ENCODE data around the gene CDK14. TPM values are rescaled to one million over a fixed set of nuclear protein-coding genes. Genes with fewer than 3 reads are reported as not detected.
A peak's percentile ranks its signal among the peaks of the same experiment; 100 is the strongest.

Gene CDK14
- total and polyA plus RNA-seq, 2 donors (not counting 1 experiment from before 2014, with no cell fraction given): 23.6 to 41.1 TPM

DNA sequence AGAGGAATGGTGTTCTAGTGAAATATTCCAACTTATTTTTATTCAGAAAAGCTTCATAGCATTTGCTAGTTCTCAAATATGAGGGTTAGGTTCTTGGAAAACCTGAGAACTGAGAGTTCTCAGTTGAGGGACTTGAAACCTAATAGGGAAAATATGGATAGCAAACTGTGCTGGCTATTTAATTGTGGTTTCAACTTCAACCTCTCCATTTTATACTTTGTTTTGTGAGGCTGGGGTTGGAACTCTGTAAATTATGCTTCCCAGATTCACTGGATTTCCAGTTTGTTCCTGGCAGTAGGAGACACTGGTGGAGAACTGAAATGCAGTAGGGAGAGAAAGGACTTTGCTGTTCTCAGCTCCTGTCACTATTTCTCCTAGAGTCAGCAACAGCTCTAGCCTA is 52.7 kb downstream of the CDK14 start:
- no peak overlapping the region for H3K4me3 ChIP-seq (replicated peaks in 1 of 4; ENCODE audit: control extremely low read depth in 1 of 4, insufficient read depth in 1 of 4, low read depth in 3 of 4, low read length in 4 of 4)
- no peak overlapping the region for H2AFZ ChIP-seq (ENCODE audit: low read length)
- H3K4me2 ChIP-seq (ENCODE audit: extremely low read depth, insufficient read depth, low read length): no peak overlapping the region
- no peaks in the 10 kb centered on the region for H3K36me3 ChIP-seq (ENCODE audit: control insufficient read depth, insufficient read depth, low read length)
- no peaks in the 10 kb centered on the region for H4K20me1 ChIP-seq (ENCODE audit: control insufficient read depth, extremely low read depth, insufficient read depth, low read length)
- peaks cover 27% of the 10 kb centered on the region for H3K79me2 ChIP-seq (ENCODE audit: control insufficient read depth, insufficient read depth, low read length)
- H3K9me3 ChIP-seq (ENCODE audit: control insufficient read depth, insufficient read depth, low read depth, low read length): no peaks in the 10 kb centered on the region
- TF ChIP-seq, protein P1, sequence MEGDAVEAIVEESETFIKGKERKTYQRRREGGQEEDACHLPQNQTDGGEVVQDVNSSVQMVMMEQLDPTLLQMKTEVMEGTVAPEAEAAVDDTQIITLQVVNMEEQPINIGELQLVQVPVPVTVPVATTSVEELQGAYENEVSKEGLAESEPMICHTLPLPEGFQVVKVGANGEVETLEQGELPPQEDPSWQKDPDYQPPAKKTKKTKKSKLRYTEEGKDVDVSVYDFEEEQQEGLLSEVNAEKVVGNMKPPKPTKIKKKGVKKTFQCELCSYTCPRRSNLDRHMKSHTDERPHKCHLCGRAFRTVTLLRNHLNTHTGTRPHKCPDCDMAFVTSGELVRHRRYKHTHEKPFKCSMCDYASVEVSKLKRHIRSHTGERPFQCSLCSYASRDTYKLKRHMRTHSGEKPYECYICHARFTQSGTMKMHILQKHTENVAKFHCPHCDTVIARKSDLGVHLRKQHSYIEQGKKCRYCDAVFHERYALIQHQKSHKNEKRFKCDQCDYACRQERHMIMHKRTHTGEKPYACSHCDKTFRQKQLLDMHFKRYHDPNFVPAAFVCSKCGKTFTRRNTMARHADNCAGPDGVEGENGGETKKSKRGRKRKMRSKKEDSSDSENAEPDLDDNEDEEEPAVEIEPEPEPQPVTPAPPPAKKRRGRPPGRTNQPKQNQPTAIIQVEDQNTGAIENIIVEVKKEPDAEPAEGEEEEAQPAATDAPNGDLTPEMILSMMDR (conservative IDR thresholded peaks at IDR 0.05 in 1 of 2, IDR thresholded peaks at IDR 0.05 in 1 of 2; ENCODE audit: low read depth in 1 of 2, low read length in 2 of 2): no peak
- no peak for TF ChIP-seq EZH2 (IDR thresholded peaks at IDR 0.05; ENCODE audit: low read length, missing control alignments)
- no peak overlapping the region for H3K9ac ChIP-seq (ENCODE audit: insufficient read depth, low read length)
- no peaks in the 10 kb centered on the region for H3K4me1 ChIP-seq (ENCODE audit: control insufficient read depth, extremely low read depth, insufficient read depth, low read length)
- H3K27me3 ChIP-seq (ENCODE audit: control insufficient read depth, insufficient read depth, low read length): no peaks in the 10 kb centered on the region
- no peak for DNase-seq (ENCODE audit: low read depth in 2 of 2)
- no peak overlapping the region for H3K27ac ChIP-seq (ENCODE audit: insufficient read depth, low read length)

- DNase-seq (ENCODE audit: low read depth in 2 of 2): no peak
- Histone ChIP-seq H3K4me1 (ENCODE audit: control insufficient read depth, extremely low read depth, insufficient read depth, low read length) (peaks cover 4% of the 10 kb centered on the region), H3K9me3 (ENCODE audit: control insufficient read depth, insufficient read depth, low read depth, low read length) (no peaks in the 10 kb centered on the region), H3K9ac (ENCODE audit: insufficient read depth, low read length) (no peak overlapping the region), H4K20me1 (ENCODE audit: control insufficient read depth, extremely low read depth, insufficient read depth, low read length) (no peaks in the 10 kb centered on the region), H2AFZ (ENCODE audit: low read length) (no peak overlapping the region), H3K4me2 (ENCODE audit: extremely low read depth, insufficient read depth, low read length) (peak overlapping the region; percentile 8), H3K79me2 (ENCODE audit: control insufficient read depth, insufficient read depth, low read length) (peaks cover 42% of the 10 kb centered on the region), H3K27me3 (ENCODE audit: control insufficient read depth, insufficient read depth, low read length) (no peaks in the 10 kb centered on the region), H3K4me3 (replicated peaks in 1 of 4; ENCODE audit: control extremely low read depth in 1 of 4, insufficient read depth in 1 of 4, low read depth in 3 of 4, low read length in 4 of 4) (no peak overlapping the region), H3K36me3 (ENCODE audit: control insufficient read depth, insufficient read depth, low read length) (no peaks in the 10 kb centered on the region), H3K27ac (ENCODE audit: insufficient read depth, low read length) (no peak overlapping the region)
- no peak for TF ChIP-seq EZH2 (IDR thresholded peaks at IDR 0.05; ENCODE audit: low read length, missing control alignments)
- TF ChIP-seq, protein P1 (conservative IDR thresholded peaks at IDR 0.05 in 1 of 2, IDR thresholded peaks at IDR 0.05 in 1 of 2; ENCODE audit: low read depth in 1 of 2, low read length in 2 of 2): no peak
These were observed 58.8 kb downstream of the CDK14 start for GRCh38 chr7:90654718-90655427.

DNA sequence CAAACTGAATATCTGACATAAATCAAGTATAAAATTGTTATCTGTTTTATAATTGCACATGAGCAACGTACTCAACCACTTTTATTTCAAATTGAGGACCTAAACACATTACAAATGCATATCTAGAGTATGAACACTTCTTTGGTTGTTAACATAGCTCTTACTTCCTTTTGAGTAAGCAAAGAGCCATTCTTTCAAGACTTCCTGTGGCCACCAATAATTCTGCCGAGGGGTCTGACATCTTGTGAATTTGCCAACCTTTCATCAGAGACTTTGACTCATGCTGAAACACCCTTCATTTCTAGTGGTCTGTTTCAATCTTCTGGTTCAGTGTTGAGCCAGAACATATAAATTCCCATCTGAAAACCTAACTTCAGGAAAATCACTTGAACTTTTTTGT is 59.4 kb downstream of the CDK14 start:
- DNase-seq (ENCODE audit: low read depth in 2 of 2): peak; percentile 81 to 97
- peaks cover 49% of the 10 kb centered on the region for H3K79me2 ChIP-seq (ENCODE audit: control insufficient read depth, insufficient read depth, low read length)
- H3K27ac ChIP-seq (ENCODE audit: insufficient read depth, low read length): peak overlapping the region; percentile 1
- H3K9ac ChIP-seq (ENCODE audit: insufficient read depth, low read length): no peak overlapping the region
- peaks cover 4% of the 10 kb centered on the region for H3K4me1 ChIP-seq (ENCODE audit: control insufficient read depth, extremely low read depth, insufficient read depth, low read length)
- no peaks in the 10 kb centered on the region for H4K20me1 ChIP-seq (ENCODE audit: control insufficient read depth, extremely low read depth, insufficient read depth, low read length)
- TF ChIP-seq, protein P1 (conservative IDR thresholded peaks at IDR 0.05 in 1 of 2, IDR thresholded peaks at IDR 0.05 in 1 of 2; ENCODE audit: low read depth in 1 of 2, low read length in 2 of 2): no peak
- no peak for TF ChIP-seq EZH2 (IDR thresholded peaks at IDR 0.05; ENCODE audit: low read length, missing control alignments)
- no peaks in the 10 kb centered on the region for H3K27me3 ChIP-seq (ENCODE audit: control insufficient read depth, insufficient read depth, low read length)
- H3K4me3 ChIP-seq (replicated peaks in 1 of 4; ENCODE audit: control extremely low read depth in 1 of 4, insufficient read depth in 1 of 4, low read depth in 3 of 4, low read length in 4 of 4): no peak overlapping the region
- peak overlapping the region; percentile 33 for H3K4me2 ChIP-seq (ENCODE audit: extremely low read depth, insufficient read depth, low read length)
- no peaks in the 10 kb centered on the region for H3K9me3 ChIP-seq (ENCODE audit: control insufficient read depth, insufficient read depth, low read depth, low read length)
- H3K36me3 ChIP-seq (ENCODE audit: control insufficient read depth, insufficient read depth, low read length): no peaks in the 10 kb centered on the region
- H2AFZ ChIP-seq (ENCODE audit: low read length): no peak overlapping the region

Data from fibroblast of lung (primary cell).